H1 (cell line): ENCODE measurements around the gene EXOC2. TPM values are rescaled to one million over a fixed set of nuclear protein-coding genes. Genes with fewer than 3 reads are reported as not detected.

ENCODE experiments used
- CBX8 ChIP-seq: fragments of 300-800, 300-1000 bp; sonication (generic); IDR thresholded peaks from 2 replicates; pipeline ENCODE4 v1.7.1; 2016; ENCODE audit warnings: low read depth, low read length, borderline replicate concordance
- CEBPB ChIP-seq: IDR thresholded peaks from 2 replicates; pipeline ENCODE4 v1.6.1; 2012; ENCODE audit warnings: low read depth, low read length
- CTCF ChIP-seq, 3 experiments: IDR thresholded peaks; 1 replicate in 2 of 3; 2 replicates in 1 of 3; pipeline versions ENCODE4 v1.5.1 to v1.6.1; 2011; ENCODE audit warnings: low read length in 3 of 3, mild to moderate bottlenecking in 3 of 3, inconsistent platforms in 2 of 3, low read depth in 1 of 3, moderate library complexity in 1 of 3; ENCODE audit not compliant: insufficient read depth in 1 of 3; ENCODE audit errors: control extremely low read depth in 1 of 3
- RNF2 ChIP-seq: fragments of 200-900, 300-1000 bp; sonication (generic); IDR thresholded peaks from 2 replicates; pipeline ENCODE4 v1.7.1; 2016; ENCODE audit warnings: borderline replicate concordance, low read depth, mild to moderate bottlenecking, antibody characterized with exemption, low read length; ENCODE audit not compliant: poor library complexity, severe bottlenecking; ENCODE audit errors: missing control alignments
- SIN3A ChIP-seq, 2 experiments: IDR thresholded peaks in 1 of 2; conservative IDR thresholded peaks in 1 of 2; 2 replicates each; pipeline ENCODE4 v1.6.1; 2011 to 2012; ENCODE audit warnings: low read length in 2 of 2, improper control_type of control experiment in 1 of 2, low read depth in 1 of 2, mild to moderate bottlenecking in 1 of 2
- SIX5 ChIP-seq: IDR thresholded peaks from 2 replicates; pipeline ENCODE4 v1.6.1; 2011; ENCODE audit warnings: mild to moderate bottlenecking, low read depth, low read length
- USF2 ChIP-seq: IDR thresholded peaks from 2 replicates; pipeline ENCODE4 v1.6.1; 2011; ENCODE audit warnings: low read length, improper control_type of control experiment
- polyA plus RNA-seq, 7 experiments: library from polyadenylated mRNA; depleted of rRNA in 3 of 7; stranded (reverse) in 5 of 7; unstranded in 2 of 7; fragments of >200 nt in 5 of 7; fragments of 200-250 nt in 2 of 7; gene quantifications; 1 replicate in 5 of 7; 2 replicates in 1 of 7; 4 replicates in 1 of 7; pipeline versions ENCODE4 v1.2.1 to v1.2.3, GENCODE V29; 2011 to 2013; ENCODE audit warnings: missing spikeins in 2 of 7, mixed read lengths in 2 of 7
- total RNA-seq: library from RNA; stranded (reverse); fragmentation: NEBNext Ultra II Directional; extraction: Animal tissue kit (Norgen Biotek cat#: 25700); gene quantifications from 2 replicates; pipeline ENCODE4 v1.2.1, GENCODE V29; 2021

The EXOC2 gene
- total and polyA plus RNA-seq, 2 of the 8 experiments (the other 6 are each of a cell fraction or from before 2014, with no cell fraction given): 25.5 to 44.4 TPM

GRCh38 chr6:667253-667927, 25.5 kb downstream of the EXOC2 start (continued):
- no peak for TF ChIP-seq CEBPB
- no peak for TF ChIP-seq CTCF (IDR thresholded peaks at IDR 0.05; ENCODE audit: control extremely low read depth in 1 of 3, insufficient read depth in 1 of 3, low read depth in 1 of 3, low read length in 3 of 3)
- TF ChIP-seq USF2: no peak
- no peak for TF ChIP-seq CBX8
- no peak for TF ChIP-seq RNF2
- TF ChIP-seq SIX5: no peak
- no peak for TF ChIP-seq SIN3A (conservative IDR thresholded peaks at IDR 0.05 in 1 of 2, IDR thresholded peaks at IDR 0.05 in 1 of 2; ENCODE audit: low read depth in 1 of 2, low read length in 2 of 2)
